Measurements from ENCODE around the gene DLGAP4. TPM values are rescaled to one million over a fixed set of nuclear protein-coding genes. Genes with fewer than 3 reads are reported as not detected.

The DLGAP4 gene
- total and polyA plus RNA-seq, 8 donors = 15.1 to 92.2 (median 33.5) TPM

GRCh38 chr20:36400909-36401735, 95.0 kb downstream of the DLGAP4 start:
- Histone ChIP-seq H3K27me3 (peaks cover 0 to 52% (median 25%) of the 10 kb centered on the region in 3 donors), H3K4me3 (no peak overlapping the region), H3K36me3 (no peaks in the 10 kb centered on the region), H3K4me1 (no peaks in the 10 kb centered on the region), H3K9me3 (peaks cover 0 to 7% (median 0%) of the 10 kb centered on the region in 4 donors), H3K27ac (no peak overlapping the region)
- intact Hi-C loops (cut with DNase I; ENCODE audit: low total_unique reads) = no loop called here
- DNase-seq = no peak
- WGBS, 5 donors = 33 to 51% (median 43%) methylated on average over 13 to 18 of the region's 18 CpGs
- TF ChIP-seq POLR2AphosphoS5 (IDR thresholded peaks at IDR 0.05) (no peak), EP300 (IDR thresholded peaks at IDR 0.05) (no peak), POLR2A (IDR thresholded peaks at IDR 0.05) (no peak), CTCF (IDR thresholded peaks at IDR 0.05) (no peak)

- 92 to 100% (median 95%) methylated on average over 1 of the region's 1 CpG for WGBS, 5 donors
- peaks cover 0 to 52% (median 25%) of the 10 kb centered on the region in 3 donors for H3K27me3 ChIP-seq
- H3K4me1 ChIP-seq = no peaks in the 10 kb centered on the region
- peaks cover 0 to 7% (median 0%) of the 10 kb centered on the region in 4 donors for H3K9me3 ChIP-seq
- H3K27ac ChIP-seq = no peak overlapping the region
- H3K36me3 ChIP-seq = no peaks in the 10 kb centered on the region
- intact Hi-C loops (cut with DNase I; ENCODE audit: low total_unique reads) = no loop called here
- H3K4me3 ChIP-seq = no peak overlapping the region
- TF ChIP-seq CTCF (IDR thresholded peaks at IDR 0.05) = no peak
- TF ChIP-seq POLR2AphosphoS5 (IDR thresholded peaks at IDR 0.05) = no peak
- no peak for TF ChIP-seq EP300 (IDR thresholded peaks at IDR 0.05)
- TF ChIP-seq POLR2A (IDR thresholded peaks at IDR 0.05) = no peak
- no peak for DNase-seq
Measured at GRCh38 chr20:36402708-36403107, 96.6 kb downstream of the DLGAP4 start.

GRCh38 chr20:36404435-36404978, 98.4 kb downstream of the DLGAP4 start:
- intact Hi-C loops (cut with DNase I; ENCODE audit: low total_unique reads) = no loop called here
- no peak for DNase-seq
- Histone ChIP-seq H3K27me3 (peaks cover 0 to 47% (median 21%) of the 10 kb centered on the region in 3 donors), H3K36me3 (no peaks in the 10 kb centered on the region), H3K27ac (no peak overlapping the region), H3K4me3 (no peak overlapping the region), H3K9me3 (peaks cover 0 to 7% (median 0%) of the 10 kb centered on the region in 4 donors), H3K4me1 (no peaks in the 10 kb centered on the region)
- 79 to 85% (median 83%) methylated on average over 11 of the region's 11 CpGs for WGBS, 5 donors
- no peak for TF ChIP-seq EP300 (IDR thresholded peaks at IDR 0.05)
- no peak for TF ChIP-seq POLR2A (IDR thresholded peaks at IDR 0.05)
- TF ChIP-seq POLR2AphosphoS5 (IDR thresholded peaks at IDR 0.05) = no peak
- TF ChIP-seq CTCF (IDR thresholded peaks at IDR 0.05) = no peak

GRCh38 chr20:36405255-36405654, 99.1 kb downstream of the DLGAP4 start:
- no peaks in the 10 kb centered on the region for H3K4me1 ChIP-seq
- no peak overlapping the region for H3K27ac ChIP-seq
- intact Hi-C loops (cut with DNase I; ENCODE audit: low total_unique reads) = no loop called here
- 80 to 83% (median 81%) methylated on average over 7 of the region's 7 CpGs for WGBS, 5 donors
- H3K4me3 ChIP-seq = no peak overlapping the region
- H3K27me3 ChIP-seq = peaks cover 0 to 45% (median 21%) of the 10 kb centered on the region in 3 donors
- no peak for TF ChIP-seq EP300 (IDR thresholded peaks at IDR 0.05)
- no peak for TF ChIP-seq POLR2A (IDR thresholded peaks at IDR 0.05)
- no peak for TF ChIP-seq POLR2AphosphoS5 (IDR thresholded peaks at IDR 0.05)
- no peak for TF ChIP-seq CTCF (IDR thresholded peaks at IDR 0.05)
- no peaks in the 10 kb centered on the region for H3K36me3 ChIP-seq
- H3K9me3 ChIP-seq = peaks cover 0 to 7% (median 0%) of the 10 kb centered on the region in 4 donors
- no peak for DNase-seq

Measured in stomach (tissue), 9 donors.